HEK293 (cell line): Measurements from ENCODE around the gene RBFOX1.

Source experiments
- CTCF ChIA-PET: fragments of 350-600 bp; formaldehyde crosslinking; extraction: SDS; loops from one replicate; lab custom pipeline; 2021; ENCODE audit warnings: antibody characterized with exemption; lab: Yijun Ruan, JAX
- POLR2A ChIA-PET: fragments of 300-600 bp; formaldehyde crosslinking; extraction: SDS; loops from one replicate; lab custom pipeline; 2020; ENCODE audit warnings: antibody characterized with exemption, inconsistent platforms; lab: Yijun Ruan, JAX
- H3K27ac ChIP-seq: fragments of 200-500 bp; sonication (Bioruptor generic); 2 replicates; pipeline ENCODE4 v1.5.1; 2014; ENCODE audit warnings: low read depth, low read length, control low read depth, inconsistent platforms; ENCODE audit errors: extremely low read depth
- H3K36me3 ChIP-seq, 2 experiments: fragments of 200-500 bp in 1 of 2; sonication (Bioruptor generic) in 1 of 2; 1 replicate in 1 of 2; 2 replicates in 1 of 2; pipeline ENCODE4 v1.5.1; 2014 to 2017; ENCODE audit warnings: inconsistent platforms in 2 of 2, low read length in 2 of 2; ENCODE audit not compliant: control insufficient read depth in 2 of 2, insufficient read depth in 1 of 2
- H3K4me1 ChIP-seq: fragments of 200-500 bp; sonication (Bioruptor generic); 2 replicates; pipeline ENCODE4 v1.5.1; 2014; ENCODE audit warnings: mild to moderate bottlenecking, low read length, inconsistent platforms; ENCODE audit not compliant: control insufficient read depth, insufficient read depth
- H3K4me3 ChIP-seq: 2 replicates; pipeline ENCODE4 v1.5.1; 2011; ENCODE audit warnings: low read depth, mild to moderate bottlenecking, control low read depth, low read length, moderate library complexity
- H3K9me3 ChIP-seq: fragments of 200-500 bp; sonication (Bioruptor generic); 2 replicates; pipeline ENCODE4 v1.5.1; 2014; ENCODE audit warnings: low read depth, low read length, inconsistent platforms; ENCODE audit not compliant: control insufficient read depth, insufficient read depth
- GLIS1 ChIP-seq: fragments of 450-650 bp; formaldehyde crosslinking; IDR thresholded peaks from 2 replicates; pipeline ENCODE4 v1.5.1; 2016; ENCODE audit warnings: missing biosample characterization, missing genetic modification characterization
- INSM2 ChIP-seq: fragments of 450-650 bp; formaldehyde crosslinking; IDR thresholded peaks from 2 replicates; pipeline ENCODE4 v1.5.1; 2016; ENCODE audit warnings: missing biosample characterization, missing genetic modification characterization
- KLF9 ChIP-seq: fragments of 450-650 bp; formaldehyde crosslinking; IDR thresholded peaks from 2 replicates; pipeline ENCODE4 v1.5.1; 2016; ENCODE audit warnings: missing biosample characterization, missing genetic modification characterization, low read depth
- MEIS1 ChIP-seq: sonication (generic); formaldehyde crosslinking; IDR thresholded peaks from 2 replicates; pipeline ENCODE4 v1.8.1; 2022; ENCODE audit warnings: missing genetic modification reagents, mild to moderate bottlenecking, borderline replicate concordance
- MZF1 ChIP-seq: fragments of 450-650 bp; formaldehyde crosslinking; IDR thresholded peaks from 2 replicates; pipeline ENCODE4 v1.5.1; 2017; ENCODE audit warnings: missing biosample characterization, missing genetic modification characterization, borderline replicate concordance
- REST ChIP-seq: fragments of 450-650 bp; formaldehyde crosslinking; IDR thresholded peaks from 2 replicates; pipeline ENCODE4 v1.5.1; 2016; ENCODE audit warnings: missing biosample characterization, missing genetic modification characterization
- ZBTB1 ChIP-seq: fragments of 450-650 bp; formaldehyde crosslinking; IDR thresholded peaks from 2 replicates; pipeline ENCODE4 v1.5.1; 2016; ENCODE audit warnings: missing biosample characterization, missing genetic modification characterization
- ZBTB44 ChIP-seq: fragments of 450-650 bp; IDR thresholded peaks from 2 replicates; pipeline ENCODE4 v1.5.1; 2018; ENCODE audit warnings: missing biosample characterization, mild to moderate bottlenecking, missing genetic modification characterization
- ZNF10 ChIP-seq: fragments of 450-650 bp; formaldehyde crosslinking; IDR thresholded peaks from 2 replicates; pipeline ENCODE4 v1.5.1; 2017; ENCODE audit warnings: missing biosample characterization, missing genetic modification characterization
- ZNF280C ChIP-seq: fragments of 450-650 bp; formaldehyde crosslinking; IDR thresholded peaks from 2 replicates; pipeline ENCODE4 v1.5.1; 2016; ENCODE audit warnings: missing biosample characterization, missing genetic modification characterization
- ZNF280D ChIP-seq: fragments of 450-650 bp; formaldehyde crosslinking; IDR thresholded peaks from 2 replicates; pipeline ENCODE4 v1.5.1; 2016; ENCODE audit warnings: missing biosample characterization, missing genetic modification characterization
- ZNF404 ChIP-seq: fragments of 450-650 bp; formaldehyde crosslinking; IDR thresholded peaks from 2 replicates; pipeline ENCODE4 v1.5.1; 2017; ENCODE audit warnings: missing biosample characterization, missing genetic modification characterization
- ZNF423 ChIP-seq: fragments of 450-650 bp; formaldehyde crosslinking; IDR thresholded peaks from 2 replicates; pipeline ENCODE4 v1.5.1; 2016; ENCODE audit warnings: missing biosample characterization, missing genetic modification characterization
- ZNF518A ChIP-seq: fragments of 450-650 bp; formaldehyde crosslinking; conservative IDR thresholded peaks from 2 replicates; pipeline ENCODE4 v1.5.1; 2016; ENCODE audit warnings: low read depth, missing biosample characterization, missing genetic modification characterization
- ZNF670 ChIP-seq: fragments of 450-650 bp; formaldehyde crosslinking; IDR thresholded peaks from 2 replicates; pipeline ENCODE4 v1.5.1; 2016; ENCODE audit warnings: missing biosample characterization, missing genetic modification characterization, low read depth
- ZNF785 ChIP-seq: fragments of 450-650 bp; formaldehyde crosslinking; IDR thresholded peaks from 2 replicates; pipeline ENCODE4 v1.5.1; 2016; ENCODE audit warnings: missing biosample characterization, missing genetic modification characterization
- ZSCAN30 ChIP-seq: fragments of 450-650 bp; IDR thresholded peaks from 2 replicates; pipeline ENCODE4 v1.5.1; 2018; ENCODE audit warnings: missing biosample characterization, mild to moderate bottlenecking, missing genetic modification characterization, moderate library complexity

Gene RBFOX1

GRCh38 chr16:7440886-7441400 is 108.3 kb downstream of the RBFOX1 start:
- H3K4me1 ChIP-seq: no peaks in the 10 kb centered on the region
- CTCF ChIA-PET: interaction anchor here (0.6 kb wide), 1 partner anchor 758 kb away, joined by 3 read pairs; no protein-coding TSS in a partner anchor
- no peaks in the 10 kb centered on the region for H3K9me3 ChIP-seq
- TF ChIP-seq ZNF10 (no peak), KLF9 (tag by site-specific recombination) (no peak), ZNF670 (tag by site-specific recombination) (no peak), ZNF280C (no peak), ZNF280D (tag by site-specific recombination) (no peak), ZNF404 (tag by site-specific recombination) (no peak), ZSCAN30 (tag by site-specific recombination) (no peak)
- no peaks in the 10 kb centered on the region for H3K36me3 ChIP-seq
- H3K27ac ChIP-seq: no peak overlapping the region
- no peak overlapping the region for H3K4me3 ChIP-seq
- POLR2A ChIA-PET: no interaction called here

GRCh38 chr16:7442050-7442449 is 109.4 kb downstream of the RBFOX1 start:
- Histone ChIP-seq H3K4me1 (no peaks in the 10 kb centered on the region), H3K27ac (no peak overlapping the region), H3K4me3 (no peak overlapping the region), H3K9me3 (no peaks in the 10 kb centered on the region), H3K36me3 (no peaks in the 10 kb centered on the region)
- CTCF ChIA-PET: no interaction called here
- POLR2A ChIA-PET: no interaction called here
- TF ChIP-seq ZNF785 (tag by site-specific recombination) (no peak), ZSCAN30 (tag by site-specific recombination) (no peak), ZNF518A (no peak), ZBTB44 (no peak), REST (tag by site-specific recombination) (no peak), MEIS1 (no peak), ZNF423 (tag by site-specific recombination) (no peak), ZBTB1 (tag by site-specific recombination) (no peak), MZF1 (no peak), INSM2 (tag by site-specific recombination) (no peak), GLIS1 (tag by site-specific recombination) (no peak)
